Neural crest cell (in vitro differentiated cells): ENCODE results near the gene HSPA12B. TPM values are rescaled to one million over a fixed set of nuclear protein-coding genes. Genes with fewer than 3 reads are reported as not detected.

Experiments used
- DNase-seq: peaks from one replicate; pipeline ENCODE4 v3.0.0; 2021; ENCODE audit warnings: low read depth, mixed read lengths, low spot score
- H3K27ac Mint-ChIP-seq: one replicate; pipeline ENCODE4 v1.8.0; 2021; ENCODE audit warnings: mild to moderate bottlenecking, mixed read lengths; ENCODE audit not compliant: unreplicated experiment
- H3K27me3 Mint-ChIP-seq: 2 replicates; pipeline ENCODE4 v1.8.0; 2021; ENCODE audit warnings: low read depth, mild to moderate bottlenecking, mixed read lengths
- H3K36me3 Mint-ChIP-seq: 2 replicates; pipeline ENCODE4 v1.8.0; 2021; ENCODE audit warnings: low read depth, mild to moderate bottlenecking, mixed read lengths
- H3K4me1 Mint-ChIP-seq: 2 replicates; pipeline ENCODE4 v1.8.0; 2021; ENCODE audit warnings: mixed read lengths
- H3K4me3 Mint-ChIP-seq: one replicate; pipeline ENCODE4 v1.8.0; 2021; ENCODE audit warnings: mild to moderate bottlenecking, mixed read lengths
- H3K9me3 Mint-ChIP-seq: 2 replicates; pipeline ENCODE4 v1.8.0; 2021; ENCODE audit warnings: mixed read lengths
- CTCF ChIP-seq: fragments of 200-600 bp; sonication (generic); conservative IDR thresholded peaks from 2 replicates; pipeline ENCODE4 v1.5.0; 2021; ENCODE audit warnings: antibody characterized with exemption, mild to moderate bottlenecking
- total RNA-seq: library from RNA; stranded (reverse); gene quantifications from 2 replicates; pipeline ENCODE4 v1.2.1, GENCODE V29; 2021

Gene HSPA12B
- total RNA-seq, 1 donor from 2014 or later = 1.1 TPM

GRCh38 chr20:3754276-3754630 lies 21.8 kb downstream of the HSPA12B start:
- no peak for TF ChIP-seq CTCF
- DNase-seq = no peak
- Mint-ChIP-seq H3K27ac (no peak overlapping the region), H3K4me3 (no peak overlapping the region), H3K4me1 (peaks cover 20% of the 10 kb centered on the region), H3K36me3 (peaks cover 15% of the 10 kb centered on the region), H3K27me3 (peaks cover 31% of the 10 kb centered on the region), H3K9me3 (no peaks in the 10 kb centered on the region)

- no peak for DNase-seq
- no peaks in the 10 kb centered on the region for H3K9me3 Mint-ChIP-seq
- no peak overlapping the region for H3K27ac Mint-ChIP-seq
- peaks cover 15% of the 10 kb centered on the region for H3K36me3 Mint-ChIP-seq
- TF ChIP-seq CTCF = no peak
- H3K4me1 Mint-ChIP-seq = peaks cover 30% of the 10 kb centered on the region
- peaks cover 25% of the 10 kb centered on the region for H3K27me3 Mint-ChIP-seq
- no peak overlapping the region for H3K4me3 Mint-ChIP-seq
Measured at GRCh38 chr20:3755269-3755668, 22.8 kb downstream of the HSPA12B start.

- Mint-ChIP-seq H3K36me3 (peaks cover 10% of the 10 kb centered on the region), H3K27ac (no peak overlapping the region), H3K27me3 (peaks cover 18% of the 10 kb centered on the region), H3K4me1 (peaks cover 33% of the 10 kb centered on the region), H3K4me3 (no peak overlapping the region), H3K9me3 (no peaks in the 10 kb centered on the region)
- no peak for TF ChIP-seq CTCF
- no peak for DNase-seq
Measured at GRCh38 chr20:3755814-3756480, 23.5 kb downstream of the HSPA12B start.

- no peaks in the 10 kb centered on the region for H3K9me3 Mint-ChIP-seq
Measured at GRCh38 chr20:3757268-3757667, 24.8 kb downstream of the HSPA12B start.

GRCh38 chr20:3758566-3758965 lies 26.1 kb downstream of the HSPA12B start:
- H3K4me1 Mint-ChIP-seq = peaks cover 27% of the 10 kb centered on the region
- peaks cover 6% of the 10 kb centered on the region for H3K36me3 Mint-ChIP-seq
- DNase-seq = no peak
- H3K27me3 Mint-ChIP-seq = no peaks in the 10 kb centered on the region
- no peak for TF ChIP-seq CTCF
- H3K4me3 Mint-ChIP-seq = no peak overlapping the region
- no peaks in the 10 kb centered on the region for H3K9me3 Mint-ChIP-seq
- H3K27ac Mint-ChIP-seq = no peak overlapping the region

More at GRCh38 chr20:3757268-3757667, 24.8 kb downstream of the HSPA12B start:
- Mint-ChIP-seq H3K36me3 (peaks cover 9% of the 10 kb centered on the region), H3K27ac (no peak overlapping the region), H3K27me3 (peaks cover 11% of the 10 kb centered on the region), H3K4me1 (peaks cover 38% of the 10 kb centered on the region), H3K4me3 (no peak overlapping the region)
- no peak for DNase-seq
- no peak for TF ChIP-seq CTCF
